ENCODE measurements around the gene BTBD9.
A peak's percentile ranks its signal among the peaks of the same experiment; 100 is the strongest.

Gene BTBD9

DNA sequence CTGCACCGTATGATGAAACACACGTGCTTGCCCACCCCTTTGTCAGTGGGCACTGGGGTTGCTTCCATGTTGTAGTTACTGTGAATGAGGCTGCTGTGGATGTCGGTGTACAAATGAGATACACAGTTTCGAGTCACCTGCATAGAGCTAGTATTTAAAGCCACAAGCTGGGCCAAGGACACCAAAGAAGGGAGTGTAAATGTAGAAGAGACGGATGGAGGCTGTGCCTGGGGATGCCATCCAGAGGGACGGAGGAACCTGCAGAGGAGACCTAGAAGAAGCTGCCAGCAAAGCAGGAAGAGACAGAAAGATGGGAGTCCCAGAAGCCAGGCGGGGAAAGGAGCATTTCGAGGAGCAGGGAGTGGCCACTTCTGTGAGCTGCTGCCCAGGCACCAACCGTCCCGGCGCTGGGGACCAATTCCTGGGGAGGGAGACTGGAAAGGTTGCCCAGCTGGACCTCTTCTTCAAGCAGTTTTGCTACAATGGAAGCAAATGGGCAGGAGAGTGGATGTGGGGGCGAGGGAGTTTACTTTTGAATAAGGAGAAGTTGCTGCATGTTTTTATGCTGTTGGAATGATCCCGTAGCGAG lies 480.9 kb downstream of the BTBD9 start:
- H3K9me3 Mint-ChIP-seq (ENCODE audit: low read depth): no peaks in the 10 kb centered on the region
- no peak overlapping the region for H3K27ac Mint-ChIP-seq
- no peaks in the 10 kb centered on the region for H3K27me3 Mint-ChIP-seq
- peaks cover 5% of the 10 kb centered on the region for H3K36me3 Mint-ChIP-seq
- no peak overlapping the region for H3K4me3 Mint-ChIP-seq
- no peaks in the 10 kb centered on the region for H3K4me1 Mint-ChIP-seq (ENCODE audit: low read depth)

DNA sequence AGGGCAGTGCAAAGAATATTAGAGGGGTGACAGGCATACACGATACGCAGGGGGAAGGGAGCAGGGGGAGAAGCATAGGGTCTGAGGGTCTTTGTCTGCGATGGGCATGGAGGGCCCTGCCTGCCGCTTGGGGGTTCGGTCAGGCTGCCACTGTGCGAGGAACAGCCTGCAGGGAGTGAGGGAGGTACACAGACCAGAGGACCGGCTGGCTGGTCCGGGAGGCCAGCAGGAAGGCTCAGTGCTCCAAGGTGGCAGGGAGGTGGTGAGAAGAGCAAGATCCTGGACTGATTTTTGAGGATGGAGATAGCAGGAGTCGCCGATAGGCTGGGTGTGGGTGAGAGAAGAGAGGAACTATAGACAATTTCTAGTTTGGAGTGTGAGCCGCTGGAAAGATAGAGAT lies 481.8 kb downstream of the BTBD9 start:
- no peak overlapping the region for H3K4me3 Mint-ChIP-seq
- H3K27me3 Mint-ChIP-seq: no peaks in the 10 kb centered on the region
- H3K27ac Mint-ChIP-seq: no peak overlapping the region
- H3K4me1 Mint-ChIP-seq (ENCODE audit: low read depth): no peaks in the 10 kb centered on the region
- no peaks in the 10 kb centered on the region for H3K9me3 Mint-ChIP-seq (ENCODE audit: low read depth)
- peaks cover 5% of the 10 kb centered on the region for H3K36me3 Mint-ChIP-seq

DNA sequence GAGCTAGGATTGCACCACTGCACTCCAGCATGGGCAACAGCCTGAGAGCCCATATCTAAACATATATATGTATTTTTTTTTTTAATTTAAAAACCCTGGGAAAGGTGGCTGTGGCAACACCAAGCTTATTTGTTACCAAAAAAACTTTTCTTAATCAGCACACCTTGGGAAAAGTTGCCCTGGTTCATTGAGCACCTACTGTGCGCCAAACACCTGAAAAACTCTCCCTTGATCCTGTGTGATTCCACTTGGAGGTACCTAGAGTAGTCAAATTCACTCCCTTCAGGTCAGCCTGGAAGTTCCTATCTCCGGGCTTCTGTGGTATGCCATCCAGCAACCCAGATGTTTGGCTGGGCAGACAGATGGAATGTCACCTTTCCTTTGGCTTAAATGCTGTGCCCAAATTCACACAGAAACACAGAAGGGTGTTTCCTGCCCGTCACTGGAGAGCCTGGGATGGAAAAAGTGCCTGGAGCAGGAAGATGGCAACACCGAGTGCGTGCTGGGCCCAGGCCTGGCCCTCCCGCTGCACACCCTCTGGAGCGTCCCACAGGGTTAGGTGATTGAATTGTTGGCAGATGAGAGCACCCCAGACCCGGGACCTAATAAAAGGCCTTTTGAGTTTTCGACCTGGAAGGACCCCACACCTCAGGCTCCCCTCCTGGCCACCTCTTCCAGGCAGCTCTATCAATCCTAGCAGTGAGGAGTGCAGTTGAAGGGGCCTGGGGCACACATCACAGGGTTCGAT lies 482.7 kb downstream of the BTBD9 start:
- no peaks in the 10 kb centered on the region for H3K4me1 Mint-ChIP-seq (ENCODE audit: low read depth)
- H3K27me3 Mint-ChIP-seq: no peaks in the 10 kb centered on the region
- no peak overlapping the region for H3K4me3 Mint-ChIP-seq
- H3K9me3 Mint-ChIP-seq (ENCODE audit: low read depth): no peaks in the 10 kb centered on the region
- H3K27ac Mint-ChIP-seq: no peak overlapping the region
- H3K36me3 Mint-ChIP-seq: peaks cover 5% of the 10 kb centered on the region

DNA sequence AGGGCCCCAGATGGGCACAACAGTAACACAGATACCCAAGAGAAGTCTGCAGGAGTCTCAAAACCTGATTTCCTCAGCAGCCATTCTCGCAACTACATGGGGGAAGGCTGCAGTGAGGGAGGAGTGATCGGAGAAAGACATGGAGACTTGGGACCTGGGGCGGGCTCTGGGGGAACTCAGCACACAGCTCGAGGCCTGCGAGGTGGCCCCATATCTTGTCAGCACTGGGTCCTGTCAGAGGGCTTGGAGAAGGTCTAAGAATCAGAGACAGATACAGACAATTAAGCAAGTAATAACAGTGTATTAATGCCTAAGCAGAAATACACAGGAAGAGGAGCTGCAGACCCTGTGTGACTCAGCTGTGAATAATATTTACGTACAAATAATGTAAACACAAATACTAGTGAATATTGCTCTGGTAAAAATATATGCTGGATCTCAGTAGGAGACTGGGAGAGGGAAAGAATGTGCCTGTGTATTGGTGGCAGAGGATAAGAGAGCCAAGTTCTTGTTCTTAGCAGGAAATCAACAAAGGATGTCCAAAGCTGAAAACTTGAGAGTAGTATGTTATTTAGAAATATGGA lies 484.0 kb downstream of the BTBD9 start:
- H3K4me1 Mint-ChIP-seq (ENCODE audit: low read depth): no peaks in the 10 kb centered on the region
- no peaks in the 10 kb centered on the region for H3K27me3 Mint-ChIP-seq
- no peak overlapping the region for H3K4me3 Mint-ChIP-seq
- no peak overlapping the region for H3K27ac Mint-ChIP-seq
- peaks cover 5% of the 10 kb centered on the region for H3K36me3 Mint-ChIP-seq
- no peaks in the 10 kb centered on the region for H3K9me3 Mint-ChIP-seq (ENCODE audit: low read depth)

DNA sequence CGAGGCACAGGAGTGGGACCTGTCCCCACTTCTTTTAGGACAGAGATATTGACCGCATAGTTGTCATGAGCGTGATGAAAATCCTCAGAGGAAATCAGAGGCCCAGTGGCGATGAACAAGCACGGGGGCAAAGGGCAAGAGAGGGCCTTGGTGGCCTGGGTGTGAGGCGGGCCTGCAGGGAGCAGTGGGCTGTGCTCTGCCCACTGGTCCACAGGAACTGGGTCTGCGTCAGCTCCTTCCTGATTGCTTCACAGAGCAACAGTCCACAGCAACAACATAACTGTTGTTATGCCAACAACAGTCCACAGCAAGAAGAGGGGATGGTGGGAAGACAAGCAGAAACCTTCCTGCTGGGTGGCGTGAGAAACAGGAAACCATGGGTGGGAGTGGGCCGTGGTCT lies 484.6 kb downstream of the BTBD9 start:
- Mint-ChIP-seq H3K4me1 (ENCODE audit: low read depth) (no peaks in the 10 kb centered on the region), H3K9me3 (ENCODE audit: low read depth) (no peaks in the 10 kb centered on the region), H3K36me3 (peaks cover 4% of the 10 kb centered on the region), H3K4me3 (no peak overlapping the region), H3K27me3 (no peaks in the 10 kb centered on the region), H3K27ac (no peak overlapping the region)

DNA sequence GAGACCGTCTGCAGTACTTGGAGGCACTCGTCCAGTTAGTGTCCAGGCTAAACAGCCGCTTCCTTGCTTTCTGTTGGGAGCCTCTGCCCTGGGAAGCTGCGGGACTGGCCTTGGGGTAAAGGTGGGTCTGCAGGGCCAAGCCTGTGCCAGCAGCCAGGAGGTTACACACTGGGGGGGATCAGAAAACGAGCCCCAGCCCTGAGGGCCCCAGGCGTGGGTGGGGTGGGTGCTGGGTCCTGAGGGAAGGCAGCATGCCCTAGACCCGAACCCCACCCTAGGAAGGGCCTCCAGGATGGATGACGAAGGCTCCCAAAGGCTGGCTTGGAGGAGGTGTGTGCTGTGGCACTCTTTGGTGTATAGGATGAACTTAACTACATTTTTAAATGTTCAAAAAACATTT lies 485.0 kb downstream of the BTBD9 start:
- Mint-ChIP-seq H3K4me1 (ENCODE audit: low read depth) (no peaks in the 10 kb centered on the region), H3K4me3 (no peak overlapping the region), H3K9me3 (ENCODE audit: low read depth) (no peaks in the 10 kb centered on the region), H3K36me3 (peaks cover 3% of the 10 kb centered on the region), H3K27ac (no peak overlapping the region), H3K27me3 (no peaks in the 10 kb centered on the region)

DNA sequence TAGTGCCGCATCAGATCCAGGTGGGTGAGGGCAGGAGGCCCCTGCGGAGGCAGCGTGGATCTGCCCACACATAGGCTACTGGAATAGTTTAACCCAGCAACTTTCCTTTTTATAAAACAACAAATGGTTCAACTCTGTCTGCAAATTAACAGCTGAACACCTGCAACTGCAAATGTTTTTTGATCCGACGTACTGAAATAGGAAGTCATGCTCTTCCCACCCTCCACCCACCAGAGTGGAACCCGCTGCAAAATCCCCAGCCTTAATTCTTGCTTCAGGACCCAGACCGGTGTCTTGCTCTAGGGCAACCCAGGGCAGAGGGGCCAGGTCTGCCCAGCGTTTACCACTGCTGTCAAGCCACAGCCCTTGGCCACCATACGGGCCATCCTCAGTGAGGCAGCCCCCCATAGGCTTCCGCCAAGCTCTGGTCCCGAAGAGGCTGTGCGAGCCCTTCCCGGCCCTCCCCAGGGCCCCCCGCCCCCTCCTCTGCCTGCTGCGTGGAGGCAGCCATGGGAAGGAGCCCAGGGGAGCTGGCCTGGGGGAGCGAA lies 485.9 kb downstream of the BTBD9 start:
- Mint-ChIP-seq H3K27ac (no peak overlapping the region), H3K36me3 (peaks cover 3% of the 10 kb centered on the region), H3K4me1 (ENCODE audit: low read depth) (no peaks in the 10 kb centered on the region), H3K27me3 (no peaks in the 10 kb centered on the region), H3K4me3 (no peak overlapping the region), H3K9me3 (ENCODE audit: low read depth) (no peaks in the 10 kb centered on the region)

DNA sequence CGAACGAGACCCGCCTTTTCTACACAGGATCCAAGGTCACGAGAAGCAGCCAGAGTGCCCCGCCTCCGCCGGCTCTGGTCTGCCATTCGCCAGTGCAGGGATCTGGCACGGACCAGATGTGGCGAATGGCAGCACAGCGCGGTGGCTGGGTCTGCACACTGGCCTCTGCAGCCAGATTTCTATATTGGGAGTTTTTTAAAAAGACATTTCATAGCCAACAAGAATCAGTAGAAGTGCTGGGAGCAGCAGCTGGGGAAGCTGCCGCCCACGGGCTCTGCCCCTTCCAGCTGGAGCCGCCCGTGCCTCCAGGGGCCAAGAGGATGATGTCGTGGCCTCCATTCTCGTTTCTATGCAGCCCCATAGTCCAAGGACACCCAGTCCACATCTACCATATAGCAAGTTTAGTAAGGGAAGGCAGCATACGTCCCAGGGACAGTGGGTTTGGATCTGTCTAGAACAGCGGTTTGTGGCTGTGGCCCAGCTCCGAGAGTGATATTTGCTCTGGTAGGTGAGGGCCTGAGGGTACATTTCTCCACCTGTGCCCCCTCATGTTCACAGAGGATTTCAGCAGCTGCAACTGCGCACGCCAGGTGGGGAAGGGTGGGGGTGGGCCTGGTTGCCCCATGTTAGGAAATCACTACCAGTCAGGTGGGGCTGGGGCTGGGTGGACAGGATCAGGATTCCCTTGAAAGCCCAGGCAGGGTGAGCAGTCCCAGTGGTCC lies 486.5 kb downstream of the BTBD9 start:
- Mint-ChIP-seq H3K36me3 (no peaks in the 10 kb centered on the region), H3K27me3 (no peaks in the 10 kb centered on the region), H3K9me3 (ENCODE audit: low read depth) (no peaks in the 10 kb centered on the region), H3K4me3 (no peak overlapping the region), H3K27ac (peak overlapping the region; percentile 46), H3K4me1 (ENCODE audit: low read depth) (no peaks in the 10 kb centered on the region)

DNA sequence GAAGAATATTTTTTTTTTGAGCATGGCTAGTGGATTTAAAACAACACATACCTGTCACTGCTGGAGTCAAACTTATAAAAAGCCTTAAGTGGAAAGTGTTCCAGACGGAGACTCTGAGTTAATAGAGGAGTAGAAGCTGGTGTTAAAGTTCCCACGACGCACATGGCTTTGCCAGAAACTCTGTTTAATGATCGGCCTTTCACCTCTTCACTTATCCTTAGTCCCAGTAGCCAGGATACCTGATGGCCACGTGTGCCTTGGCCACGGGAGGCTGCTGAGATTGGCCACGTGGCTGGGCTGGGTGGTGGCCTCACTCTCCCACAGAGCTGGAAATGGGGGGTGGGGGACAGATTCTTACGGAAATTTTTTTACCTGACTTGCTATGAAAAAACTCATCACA lies 487.1 kb downstream of the BTBD9 start:
- Mint-ChIP-seq H3K36me3 (peaks cover 2% of the 10 kb centered on the region), H3K4me3 (no peak overlapping the region), H3K9me3 (ENCODE audit: low read depth) (no peaks in the 10 kb centered on the region), H3K4me1 (ENCODE audit: low read depth) (peaks cover 3% of the 10 kb centered on the region), H3K27me3 (no peaks in the 10 kb centered on the region), H3K27ac (no peak overlapping the region)

DNA sequence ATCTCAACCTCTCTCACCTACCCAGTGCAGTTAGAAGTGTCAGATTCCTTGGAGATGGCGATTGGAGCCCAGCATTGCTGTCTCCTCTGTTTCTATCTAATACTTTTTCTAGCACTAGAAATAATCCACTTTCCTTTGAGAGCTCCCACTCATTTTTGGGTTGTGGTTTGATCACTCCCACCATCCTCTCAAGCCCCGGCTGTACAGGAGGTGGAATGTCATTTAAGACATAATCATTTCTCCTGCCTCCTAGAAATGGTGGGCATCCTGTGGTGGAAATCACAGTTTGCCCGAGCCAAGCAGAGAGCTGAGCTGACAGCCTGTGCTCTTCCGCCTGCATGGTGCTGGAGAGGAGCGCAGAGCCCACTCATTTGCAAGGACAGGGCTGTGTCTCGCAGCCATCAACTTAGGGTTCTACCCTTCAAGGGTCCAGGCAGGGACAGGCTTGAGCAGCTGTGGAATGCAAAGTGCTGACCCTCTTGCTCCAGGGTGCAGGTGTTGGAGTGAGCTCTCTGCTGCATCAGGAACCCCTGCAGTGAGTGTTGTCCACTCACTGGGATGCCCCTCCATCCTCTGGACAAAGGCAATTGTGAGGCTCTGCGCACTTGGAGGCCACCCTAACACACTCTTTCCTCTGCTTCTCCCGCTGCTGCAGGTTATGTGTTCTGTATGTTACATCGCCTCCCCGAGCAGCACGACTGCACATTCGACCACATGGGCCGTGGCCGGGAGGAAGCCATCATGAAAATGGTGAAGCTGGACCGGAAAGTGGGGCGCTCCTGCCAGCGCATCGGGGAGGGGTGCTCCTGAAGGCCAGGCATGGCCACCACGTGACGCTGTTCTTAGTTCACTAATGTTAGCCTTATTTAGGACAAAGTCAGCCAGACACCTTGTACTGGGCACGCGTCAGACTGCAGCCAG lies 487.9 kb downstream of the BTBD9 start:
- no peak overlapping the region for H3K4me3 Mint-ChIP-seq
- peaks cover 2% of the 10 kb centered on the region for H3K36me3 Mint-ChIP-seq
- no peaks in the 10 kb centered on the region for H3K27me3 Mint-ChIP-seq
- no peak overlapping the region for H3K27ac Mint-ChIP-seq
- peaks cover 3% of the 10 kb centered on the region for H3K4me1 Mint-ChIP-seq (ENCODE audit: low read depth)
- no peaks in the 10 kb centered on the region for H3K9me3 Mint-ChIP-seq (ENCODE audit: low read depth)

DNA sequence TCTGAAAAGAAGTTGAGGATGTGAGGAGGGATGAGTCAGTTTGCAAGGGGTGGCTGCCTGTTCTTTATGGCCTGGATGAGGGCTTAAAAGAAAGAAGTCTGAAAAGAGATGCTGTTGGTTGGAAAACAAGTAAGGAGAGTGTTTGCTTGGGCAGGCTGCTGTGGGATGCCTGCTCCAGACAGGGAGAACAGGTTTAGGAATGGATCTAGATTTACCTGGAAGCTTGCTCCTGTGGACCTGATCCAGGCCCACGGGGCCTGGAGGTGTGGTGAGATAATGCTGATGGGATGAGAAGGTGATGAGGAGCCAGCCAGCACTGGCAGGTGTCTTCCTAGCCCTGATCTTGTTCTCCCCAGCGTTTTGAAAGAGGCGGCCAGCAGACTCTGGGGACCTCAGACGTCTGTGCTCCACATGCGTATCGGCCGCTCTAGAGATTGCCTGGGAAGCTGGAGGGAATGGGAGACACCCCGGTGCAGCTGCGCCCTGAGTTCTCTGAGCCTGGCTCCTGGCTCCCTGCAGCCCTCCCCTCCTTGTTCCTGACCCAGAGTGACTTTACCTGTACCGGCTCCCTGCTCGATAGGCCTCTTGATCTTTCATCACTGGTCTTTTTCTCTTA lies 488.9 kb downstream of the BTBD9 start:
- Mint-ChIP-seq H3K9me3 (ENCODE audit: low read depth) (no peaks in the 10 kb centered on the region), H3K4me1 (ENCODE audit: low read depth) (peaks cover 3% of the 10 kb centered on the region), H3K27ac (no peak overlapping the region), H3K4me3 (no peak overlapping the region), H3K36me3 (peaks cover 2% of the 10 kb centered on the region), H3K27me3 (no peaks in the 10 kb centered on the region)

DNA sequence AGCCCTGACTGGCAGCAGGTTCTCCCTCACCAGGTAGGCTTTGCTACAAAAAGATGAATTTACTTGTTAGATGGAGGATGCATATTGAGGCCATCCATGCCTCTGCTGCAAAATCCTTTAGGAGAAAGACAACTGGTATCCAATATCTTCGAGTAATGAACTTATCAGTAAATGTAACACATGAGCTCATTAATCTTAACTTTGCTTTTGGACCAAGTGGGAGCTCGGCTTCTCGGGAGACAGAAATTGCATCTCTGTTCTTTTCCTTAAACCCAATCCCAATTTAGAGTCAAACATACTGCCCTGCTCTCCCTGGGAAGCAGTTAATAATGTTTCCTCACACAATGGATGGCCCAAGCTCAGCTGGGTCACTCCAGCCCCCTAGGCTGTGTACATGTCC lies 489.7 kb downstream of the BTBD9 start:
- peaks cover 3% of the 10 kb centered on the region for H3K4me1 Mint-ChIP-seq (ENCODE audit: low read depth)
- H3K27ac Mint-ChIP-seq: no peak overlapping the region
- H3K36me3 Mint-ChIP-seq: peaks cover 2% of the 10 kb centered on the region
- no peaks in the 10 kb centered on the region for H3K27me3 Mint-ChIP-seq
- H3K9me3 Mint-ChIP-seq (ENCODE audit: low read depth): no peaks in the 10 kb centered on the region
- no peak overlapping the region for H3K4me3 Mint-ChIP-seq

DNA sequence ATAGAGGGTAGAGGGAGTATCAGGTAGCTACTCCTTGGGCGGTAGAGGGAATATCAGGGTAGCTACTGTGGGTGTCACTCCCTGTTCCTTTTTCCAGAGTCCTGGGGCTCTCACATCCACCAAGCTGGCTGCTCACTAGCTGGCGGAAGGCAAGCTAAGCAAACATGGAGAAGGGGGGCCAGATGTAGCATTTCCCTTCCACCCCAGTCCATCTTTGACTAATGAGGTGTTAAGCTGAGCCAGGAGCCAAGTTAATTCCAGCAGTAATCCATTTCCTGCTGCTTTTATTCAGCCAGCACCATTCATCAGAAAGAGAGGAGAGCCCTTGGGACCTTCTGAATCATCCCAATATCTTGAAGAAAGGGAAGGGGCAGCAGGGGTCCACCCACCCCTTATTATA lies 490.2 kb downstream of the BTBD9 start:
- H3K36me3 Mint-ChIP-seq: peaks cover 2% of the 10 kb centered on the region
- H3K27ac Mint-ChIP-seq: no peak overlapping the region
- no peaks in the 10 kb centered on the region for H3K27me3 Mint-ChIP-seq
- H3K4me3 Mint-ChIP-seq: no peak overlapping the region
- peaks cover 3% of the 10 kb centered on the region for H3K4me1 Mint-ChIP-seq (ENCODE audit: low read depth)
- H3K9me3 Mint-ChIP-seq (ENCODE audit: low read depth): no peaks in the 10 kb centered on the region

DNA sequence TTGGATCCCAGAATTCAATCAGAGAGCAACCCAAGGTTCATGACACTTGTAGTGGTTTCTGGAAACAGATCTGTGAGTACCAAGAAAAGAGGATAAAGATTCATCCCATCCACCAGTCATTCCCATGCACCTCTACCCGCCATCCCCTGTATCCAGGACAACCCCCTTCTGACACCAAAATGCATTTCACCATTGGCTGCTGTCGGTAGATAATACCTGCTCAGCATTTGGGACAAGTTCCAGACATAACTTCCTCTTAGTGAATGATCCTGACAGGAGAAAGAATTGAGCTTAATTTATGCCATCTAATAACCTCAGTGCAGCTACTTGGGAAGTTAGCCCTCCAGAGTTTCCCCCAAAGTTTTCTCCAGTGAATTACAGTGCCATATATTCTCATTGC lies 491.1 kb downstream of the BTBD9 start:
- Mint-ChIP-seq H3K27ac (no peak overlapping the region), H3K4me3 (no peak overlapping the region), H3K4me1 (ENCODE audit: low read depth) (peaks cover 3% of the 10 kb centered on the region), H3K36me3 (peaks cover 2% of the 10 kb centered on the region), H3K27me3 (no peaks in the 10 kb centered on the region), H3K9me3 (ENCODE audit: low read depth) (no peaks in the 10 kb centered on the region)

Data from activated naive CD8-positive, alpha-beta T cell (primary cell).